HepG2 (cell line): ENCODE results near the gene ARFGAP1. TPM values are rescaled to one million over a fixed set of nuclear protein-coding genes. Genes with fewer than 3 reads are reported as not detected.

ENCODE experiments used
- GATAD2A ChIP-seq: IDR thresholded peaks from 2 replicates; pipeline ENCODE4 v1.6.1; 2016
- GTF3A ChIP-seq: sonication (generic); formaldehyde crosslinking; conservative IDR thresholded peaks from 2 replicates; pipeline ENCODE4 v1.4.0; 2020; ENCODE audit warnings: mild to moderate bottlenecking, missing genetic modification reagents
- IRF1 ChIP-seq: sonication (generic); formaldehyde crosslinking; IDR thresholded peaks from 2 replicates; pipeline ENCODE4 v1.4.0; 2020; ENCODE audit warnings: low read depth, mild to moderate bottlenecking, missing genetic modification reagents
- MYC ChIP-seq: sonication (generic); formaldehyde crosslinking; IDR thresholded peaks from 2 replicates; pipeline ENCODE4 v1.9.0; 2021; ENCODE audit warnings: missing genetic modification reagents, borderline replicate concordance
- NFYB ChIP-seq: sonication (generic); formaldehyde crosslinking; IDR thresholded peaks from 2 replicates; pipeline ENCODE4 v1.4.0; 2020; ENCODE audit warnings: missing genetic modification reagents
- NONO ChIP-seq, 2 experiments: fragments of 450-650 bp in 1 of 2; sonication (generic) in 1 of 2; formaldehyde crosslinking in 1 of 2; IDR thresholded peaks in 1 of 2; conservative IDR thresholded peaks in 1 of 2; 2 replicates each; pipeline versions ENCODE4 v1.6.1 to v1.8.0; 2017 to 2022; ENCODE audit warnings: mild to moderate bottlenecking in 1 of 2, missing genetic modification reagents in 1 of 2, moderate library complexity in 1 of 2
- NR2F2 ChIP-seq: IDR thresholded peaks from 2 replicates; pipeline ENCODE4 v1.6.1; 2012; ENCODE audit warnings: low read depth, inconsistent platforms, borderline replicate concordance
- PHF5A ChIP-seq: IDR thresholded peaks from one replicate; pipeline ENCODE4 v1.6.1; 2018; ENCODE audit warnings: low read depth, missing genetic modification reagents; ENCODE audit not compliant: unreplicated experiment
- POLR2AphosphoS2 ChIP-seq: IDR thresholded peaks from 2 replicates; pipeline ENCODE4 v1.6.1; 2011; ENCODE audit warnings: low read depth, low read length, improper control_type of control experiment
- PPARG ChIP-seq: conservative IDR thresholded peaks from 2 replicates; pipeline ENCODE4 v1.6.1; 2016; ENCODE audit warnings: missing biosample characterization, missing genetic modification reagents
- PRDM4 ChIP-seq: sonication (generic); formaldehyde crosslinking; IDR thresholded peaks from 2 replicates; pipeline ENCODE4 v1.9.0; 2021; ENCODE audit warnings: missing genetic modification reagents, borderline replicate concordance
- SIN3A ChIP-seq: IDR thresholded peaks from 2 replicates; pipeline ENCODE4 v1.6.1; 2011; ENCODE audit warnings: low read depth, mild to moderate bottlenecking, control low read depth, low read length, borderline replicate concordance
- THAP9 ChIP-seq: sonication (generic); formaldehyde crosslinking; IDR thresholded peaks from 2 replicates; pipeline ENCODE4; 2020; ENCODE audit warnings: missing genetic modification reagents, mild to moderate bottlenecking, borderline replicate concordance
- ZNF274 ChIP-seq: sonication (generic); formaldehyde crosslinking; IDR thresholded peaks from 2 replicates; pipeline ENCODE4 v1.5.1; 2020; ENCODE audit warnings: mild to moderate bottlenecking, missing genetic modification reagents
- ZNF547 ChIP-seq: sonication (generic); formaldehyde crosslinking; IDR thresholded peaks from 2 replicates; pipeline ENCODE4 v1.5.1; 2020; ENCODE audit warnings: mild to moderate bottlenecking, missing genetic modification reagents
- ZNF605 ChIP-seq: sonication (generic); formaldehyde crosslinking; IDR thresholded peaks from 2 replicates; pipeline ENCODE4 v1.8.0; 2022; ENCODE audit warnings: mild to moderate bottlenecking, missing genetic modification reagents
- ZNF772 ChIP-seq: sonication (generic); formaldehyde crosslinking; IDR thresholded peaks from 2 replicates; pipeline ENCODE4 v1.5.0; 2020; ENCODE audit warnings: mild to moderate bottlenecking, missing genetic modification reagents
- ZNF773 ChIP-seq: sonication (generic); formaldehyde crosslinking; IDR thresholded peaks from 2 replicates; pipeline ENCODE4 v1.4.0; 2020; ENCODE audit warnings: missing genetic modification reagents, borderline replicate concordance
- polyA plus RNA-seq, 8 experiments: library from polyadenylated mRNA; depleted of rRNA in 3 of 8; stranded (reverse) in 7 of 8; unstranded in 1 of 8; fragments of >200 nt; fragmentation: Illumina TruSeq in 4 of 8; extraction: Trizol in 4 of 8; gene quantifications; 2 replicates each; pipeline versions ENCODE4 v1.2.1 to v1.2.3, GENCODE V29; 2011 to 2016; ENCODE audit warnings: low read depth in 4 of 8, missing spikeins in 1 of 8, mixed read lengths in 1 of 8; ENCODE audit not compliant: insufficient read depth in 1 of 8
- total RNA-seq, 5 experiments: library from RNA; depleted of rRNA; stranded (reverse); fragments of >200 nt; fragmentation: Illumina TruSeq; extraction: Trizol; gene quantifications; 2 replicates each; pipeline ENCODE4 v1.2.3, GENCODE V29; 2016; ENCODE audit warnings: low read depth in 1 of 5
- TF ChIP-seq, protein P1 (sequence below): sonication (generic); formaldehyde crosslinking; conservative IDR thresholded peaks from 2 replicates; pipeline ENCODE4 v1.4.0; 2020; ENCODE audit warnings: missing genetic modification reagents
- TF ChIP-seq, protein P2 (sequence below): sonication (generic); formaldehyde crosslinking; IDR thresholded peaks from 2 replicates; pipeline ENCODE4 v1.4.0; 2020; ENCODE audit warnings: mild to moderate bottlenecking, missing genetic modification reagents

Gene ARFGAP1
- total and polyA plus RNA-seq, 2 of the 13 experiments (the other 11 are each of a cell fraction or from before 2014, with no cell fraction given), result 132 TPM

DNA sequence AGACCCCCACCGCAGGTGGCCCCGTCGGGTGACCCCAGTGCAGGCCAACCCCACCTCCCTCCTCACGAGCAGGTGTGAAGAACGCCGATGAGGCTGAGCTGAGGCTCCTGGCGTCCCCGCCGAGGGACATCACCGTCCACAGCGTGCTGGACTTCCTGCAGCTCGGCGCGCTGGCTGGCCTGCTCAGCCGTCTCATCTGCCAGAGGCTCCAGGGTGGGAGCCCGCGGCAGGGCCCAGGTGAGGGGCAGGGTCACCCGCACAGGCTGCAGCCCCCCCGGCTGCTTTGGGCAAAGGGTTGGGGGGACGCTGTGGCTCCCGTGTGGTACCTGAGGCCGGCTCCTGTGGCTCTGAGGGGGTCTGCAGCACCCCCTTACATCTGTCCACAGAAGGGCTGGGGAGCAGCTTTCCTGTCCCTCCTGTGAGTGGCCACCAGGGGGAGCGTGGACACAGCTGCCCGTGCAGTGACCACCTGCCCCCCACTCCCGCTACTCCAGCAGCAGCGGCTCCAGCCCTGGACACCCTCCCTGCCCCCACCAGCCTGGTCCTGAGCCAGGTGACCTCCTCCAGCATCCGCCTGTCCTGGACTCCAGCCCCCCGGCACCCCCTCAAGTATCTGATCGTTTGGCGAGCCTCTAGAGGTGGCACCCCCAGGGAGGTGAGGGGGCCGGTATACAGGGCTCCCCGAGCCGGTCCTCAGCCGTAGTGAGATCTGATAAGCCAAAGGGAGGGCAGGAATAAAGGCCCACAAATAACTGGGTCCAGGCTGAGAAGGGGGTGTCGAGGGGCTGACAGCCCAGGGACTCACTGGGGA is 36.9 kb downstream of the ARFGAP1 start (continued):
- TF ChIP-seq PRDM4 (CRISPR knock-in tag) (no peak), ZNF547 (no peak), IRF1 (CRISPR knock-in tag) (peak; percentile 56; the same call in 1 of the 2 replicates), GATAD2A (CRISPR knock-in tag) (no peak), ZNF773 (CRISPR knock-in tag) (no peak), ZNF605 (CRISPR knock-in tag) (no peak), PPARG (CRISPR knock-in tag) (no peak), ZNF772 (CRISPR knock-in tag) (0 out of 2 replicates have a peak, but pooled peaks have one; percentile 35), NR2F2 (no peak), MYC (peak; percentile 61; the same call in 1 of the 2 replicates), PHF5A (CRISPR knock-in tag) (no peak), GTF3A (CRISPR knock-in tag) (no peak), THAP9 (CRISPR knock-in tag) (no peak), NFYB (CRISPR knock-in tag) (no peak), ZNF274 (CRISPR knock-in tag) (peak; percentile 64; the same call in 1 of the 2 replicates), NONO (IDR thresholded peaks at IDR 0.05) (no peak), NONO (CRISPR knock-in tag; conservative IDR thresholded peaks at IDR 0.05) (no peak), POLR2AphosphoS2 (no peak), SIN3A (no peak)
- TF ChIP-seq, protein P1, sequence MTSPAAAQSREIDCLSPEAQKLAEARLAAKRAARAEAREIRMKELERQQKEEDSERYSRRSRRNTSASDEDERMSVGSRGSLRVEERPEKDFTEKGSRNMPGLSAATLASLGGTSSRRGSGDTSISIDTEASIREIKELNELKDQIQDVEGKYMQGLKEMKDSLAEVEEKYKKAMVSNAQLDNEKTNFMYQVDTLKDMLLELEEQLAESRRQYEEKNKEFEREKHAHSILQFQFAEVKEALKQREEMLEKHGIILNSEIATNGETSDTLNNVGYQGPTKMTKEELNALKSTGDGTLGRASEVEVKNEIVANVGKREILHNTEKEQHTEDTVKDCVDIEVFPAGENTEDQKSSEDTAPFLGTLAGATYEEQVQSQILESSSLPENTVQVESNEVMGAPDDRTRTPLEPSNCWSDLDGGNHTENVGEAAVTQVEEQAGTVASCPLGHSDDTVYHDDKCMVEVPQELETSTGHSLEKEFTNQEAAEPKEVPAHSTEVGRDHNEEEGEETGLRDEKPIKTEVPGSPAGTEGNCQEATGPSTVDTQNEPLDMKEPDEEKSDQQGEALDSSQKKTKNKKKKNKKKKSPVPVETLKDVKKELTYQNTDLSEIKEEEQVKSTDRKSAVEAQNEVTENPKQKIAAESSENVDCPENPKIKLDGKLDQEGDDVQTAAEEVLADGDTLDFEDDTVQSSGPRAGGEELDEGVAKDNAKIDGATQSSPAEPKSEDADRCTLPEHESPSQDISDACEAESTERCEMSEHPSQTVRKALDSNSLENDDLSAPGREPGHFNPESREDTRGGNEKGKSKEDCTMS (CRISPR knock-in tag), result no peak
- TF ChIP-seq, protein P2, sequence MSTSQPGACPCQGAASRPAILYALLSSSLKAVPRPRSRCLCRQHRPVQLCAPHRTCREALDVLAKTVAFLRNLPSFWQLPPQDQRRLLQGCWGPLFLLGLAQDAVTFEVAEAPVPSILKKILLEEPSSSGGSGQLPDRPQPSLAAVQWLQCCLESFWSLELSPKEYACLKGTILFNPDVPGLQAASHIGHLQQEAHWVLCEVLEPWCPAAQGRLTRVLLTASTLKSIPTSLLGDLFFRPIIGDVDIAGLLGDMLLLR, result no peak
